HCEC 1CT (cell line): ENCODE measurements around the gene CLASRP.
"Not testable (repeated sequence)": the region's sequence is repeated elsewhere in the genome, so short reads cannot be mapped to it uniquely, and the experiment has no call there.

Experiments used
- DNase-seq: peaks from one replicate; pipeline ENCODE4 v3.0.0-alpha.2; 2017

CLASRP gene, protein sequence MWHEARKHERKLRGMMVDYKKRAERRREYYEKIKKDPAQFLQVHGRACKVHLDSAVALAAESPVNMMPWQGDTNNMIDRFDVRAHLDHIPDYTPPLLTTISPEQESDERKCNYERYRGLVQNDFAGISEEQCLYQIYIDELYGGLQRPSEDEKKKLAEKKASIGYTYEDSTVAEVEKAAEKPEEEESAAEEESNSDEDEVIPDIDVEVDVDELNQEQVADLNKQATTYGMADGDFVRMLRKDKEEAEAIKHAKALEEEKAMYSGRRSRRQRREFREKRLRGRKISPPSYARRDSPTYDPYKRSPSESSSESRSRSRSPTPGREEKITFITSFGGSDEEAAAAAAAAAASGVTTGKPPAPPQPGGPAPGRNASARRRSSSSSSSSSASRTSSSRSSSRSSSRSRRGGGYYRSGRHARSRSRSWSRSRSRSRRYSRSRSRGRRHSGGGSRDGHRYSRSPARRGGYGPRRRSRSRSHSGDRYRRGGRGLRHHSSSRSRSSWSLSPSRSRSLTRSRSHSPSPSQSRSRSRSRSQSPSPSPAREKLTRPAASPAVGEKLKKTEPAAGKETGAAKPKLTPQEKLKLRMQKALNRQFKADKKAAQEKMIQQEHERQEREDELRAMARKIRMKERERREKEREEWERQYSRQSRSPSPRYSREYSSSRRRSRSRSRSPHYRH

GRCh38 chr19:45038931-45039893, at the start of gene CLASRP:
CLASRP (plus strand) TSS chr19:45039045; CDS start chr19:45040213, 1,168 bp downstream.
- DNase-seq = peak; percentile 86

DNA sequence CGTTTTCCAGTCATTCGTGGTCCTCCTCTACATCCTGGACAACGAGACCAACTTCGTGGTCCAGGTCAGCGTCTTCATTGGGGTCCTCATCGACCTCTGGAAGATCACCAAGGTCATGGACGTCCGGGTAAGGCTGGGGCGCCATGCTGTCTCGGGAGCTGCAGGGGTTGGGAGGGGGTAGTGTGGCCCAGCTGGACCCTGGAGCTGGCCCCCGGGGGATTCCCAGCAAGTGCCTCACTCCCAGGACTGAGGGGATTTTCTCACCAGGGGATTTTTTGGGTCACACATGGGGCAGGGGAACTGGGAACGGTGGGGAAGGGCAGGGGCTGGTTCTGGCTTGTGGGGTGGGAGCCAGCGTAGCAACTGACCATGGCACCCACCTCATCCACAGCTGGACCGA, 48.4 kb upstream of the CLASRP start:
- DNase-seq = no peak

DNA sequence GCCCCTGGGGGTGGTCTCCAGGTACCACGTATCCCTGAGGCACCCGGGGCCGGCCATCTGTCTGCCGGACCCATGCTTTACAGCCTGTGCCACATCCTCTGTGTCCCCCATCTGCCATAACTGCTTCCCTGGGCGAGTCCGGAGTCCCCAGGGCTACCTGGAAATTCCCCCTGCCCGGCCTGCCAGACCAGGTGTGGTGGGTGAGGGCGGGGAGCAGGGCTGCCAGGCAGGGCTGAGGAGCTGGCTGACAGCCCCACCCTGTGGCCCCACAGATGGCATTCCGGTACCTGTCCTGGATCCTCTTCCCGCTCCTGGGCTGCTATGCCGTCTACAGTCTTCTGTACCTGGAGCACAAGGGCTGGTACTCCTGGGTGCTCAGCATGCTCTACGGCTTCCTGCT, 47.9 kb upstream of the CLASRP start:
- no peak for DNase-seq

- DNase-seq = no peak
Observed at GRCh38 chr19:44992336-44993163, 46.3 kb upstream of the CLASRP start.

DNA sequence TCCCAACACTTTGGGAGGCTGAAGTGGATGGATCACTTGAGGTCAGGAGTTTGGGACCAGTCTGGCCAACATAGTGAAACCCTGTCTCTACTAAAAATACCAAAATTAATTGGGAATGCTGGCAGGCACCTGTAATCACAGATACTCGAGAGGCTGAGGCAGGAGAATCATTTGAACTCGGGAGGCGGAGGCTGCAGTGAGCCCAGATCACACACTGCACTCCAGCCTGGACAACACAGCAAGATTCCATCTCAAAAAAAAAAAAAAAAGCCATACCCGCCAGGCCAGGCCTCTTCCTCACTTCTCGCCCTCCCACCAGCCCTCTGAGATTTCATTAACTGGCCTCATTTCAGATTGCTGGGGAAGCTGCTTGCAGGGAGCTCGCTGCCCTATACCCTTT, 45.3 kb upstream of the CLASRP start:
- DNase-seq = no peak

- no peak for DNase-seq
Observed at GRCh38 chr19:44993926-44994537, 44.8 kb upstream of the CLASRP start.

DNA sequence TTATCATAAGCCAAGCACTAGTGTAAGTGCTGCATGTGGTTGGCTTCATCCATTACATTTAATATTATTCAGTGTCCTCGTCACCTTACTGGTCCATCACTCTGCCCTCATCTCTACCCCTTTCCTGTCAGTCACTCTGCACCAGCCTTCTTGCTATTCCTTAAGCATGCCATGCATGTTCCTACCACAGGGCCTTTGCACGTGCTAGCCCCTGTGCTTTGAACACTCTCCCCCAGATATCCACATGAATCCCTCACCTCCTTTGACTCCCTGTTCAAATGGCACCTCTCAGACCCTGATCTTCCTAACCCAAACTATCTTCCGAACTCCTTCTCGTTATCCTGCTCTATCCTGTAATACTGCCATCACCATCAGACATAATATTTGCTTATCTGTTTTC, 40.8 kb upstream of the CLASRP start:
- no peak for DNase-seq

- DNase-seq = not testable (repeated sequence)
Observed at GRCh38 chr19:44999131-44999925, 39.5 kb upstream of the CLASRP start.

DNA sequence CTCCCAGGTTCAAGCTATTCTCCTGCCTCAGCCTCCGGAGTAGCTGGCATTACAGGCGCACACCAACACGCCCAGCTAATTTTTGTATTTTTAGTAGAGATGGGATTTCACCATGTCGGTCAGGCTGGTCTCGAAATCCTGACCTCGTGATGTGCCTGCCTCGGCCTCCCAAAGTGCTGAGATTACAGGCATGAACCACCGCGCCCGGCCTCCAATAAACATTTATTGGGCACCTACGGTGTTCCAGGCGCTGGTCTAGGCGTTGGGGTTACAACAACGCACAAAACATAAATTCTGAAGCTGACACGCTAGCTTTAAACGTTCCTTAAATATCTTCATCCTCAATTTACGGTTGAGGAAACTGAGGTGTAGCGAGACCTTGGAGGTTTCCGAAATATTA, 38.2 kb upstream of the CLASRP start:
- DNase-seq = not testable (repeated sequence)

DNA sequence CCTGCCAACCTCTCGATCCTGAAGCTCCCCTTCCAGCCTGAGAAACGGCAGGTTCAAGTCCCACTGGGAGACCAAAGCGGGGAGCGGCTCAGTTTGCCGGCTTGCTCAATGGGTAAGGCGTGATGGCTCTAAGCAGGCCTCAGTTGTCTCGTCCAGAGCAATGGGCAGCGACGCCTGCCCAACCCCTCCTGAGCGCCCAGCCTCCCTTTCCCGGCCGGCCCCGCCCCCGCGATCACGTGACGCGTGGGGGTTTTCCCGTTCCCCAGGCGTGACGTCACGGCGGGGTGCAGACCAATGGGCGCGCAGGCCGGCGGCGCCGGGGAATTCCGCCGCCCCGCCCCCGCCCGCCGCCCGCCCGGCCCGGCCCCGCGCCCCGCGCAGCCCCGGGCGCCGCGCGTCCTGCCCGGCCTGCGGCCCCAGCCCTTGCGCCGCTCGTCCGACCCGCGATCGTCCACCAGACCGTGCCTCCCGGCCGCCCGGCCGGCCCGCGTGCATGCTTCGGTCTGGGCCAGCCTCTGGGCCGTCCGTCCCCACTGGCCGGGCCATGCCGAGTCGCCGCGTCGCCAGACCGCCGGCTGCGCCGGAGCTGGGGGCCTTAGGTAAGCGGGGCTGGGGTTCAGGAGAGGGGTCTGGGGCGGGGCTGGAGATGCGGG, 37.6 kb upstream of the CLASRP start, which contains the start of gene RELB:
Gene RELB (plus strand): TSS at position 378 of the 653 bp plus-strand sequence. CDS start 116 bp downstream, at position 494.
- DNase-seq = peak; percentile 82

DNA sequence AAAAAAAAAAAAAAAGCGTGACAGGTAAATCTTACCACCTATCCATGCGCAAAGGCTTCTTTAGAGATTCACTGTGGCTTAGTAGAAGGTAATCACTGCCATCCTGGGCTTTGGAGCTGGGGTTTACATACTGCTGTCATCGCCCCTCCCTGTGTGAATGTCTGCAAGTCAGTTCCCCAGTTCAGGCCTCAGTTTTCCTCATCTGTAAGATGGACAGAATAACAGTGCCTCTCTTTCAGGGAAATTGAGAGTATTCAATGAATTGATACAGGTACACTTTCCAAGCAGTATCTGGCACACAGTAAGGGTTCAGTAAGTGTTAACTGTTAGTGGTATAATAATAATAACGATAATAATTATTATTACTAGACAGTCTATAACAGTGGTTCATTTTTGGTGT, 35.4 kb upstream of the CLASRP start:
- no peak for DNase-seq

DNA sequence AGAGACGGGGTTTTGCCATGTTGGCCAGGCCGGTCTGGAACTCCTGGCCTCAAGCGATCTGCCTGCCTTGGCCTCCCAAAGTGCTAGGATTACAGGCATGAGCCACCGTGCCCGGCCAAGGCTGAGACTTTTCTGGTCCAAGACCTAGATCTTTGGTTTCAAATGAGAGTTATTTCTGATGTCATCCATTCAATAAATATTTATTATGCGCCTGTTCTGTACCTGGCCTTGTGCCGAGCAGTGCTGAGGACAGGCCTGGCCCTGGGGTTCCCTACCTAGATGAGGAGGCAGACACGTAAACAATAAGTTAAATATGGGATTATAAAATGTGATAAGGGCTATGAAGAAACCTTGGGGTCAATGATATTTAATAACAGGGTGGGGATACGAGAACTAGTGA, 33.1 kb upstream of the CLASRP start:
- no peak for DNase-seq

DNA sequence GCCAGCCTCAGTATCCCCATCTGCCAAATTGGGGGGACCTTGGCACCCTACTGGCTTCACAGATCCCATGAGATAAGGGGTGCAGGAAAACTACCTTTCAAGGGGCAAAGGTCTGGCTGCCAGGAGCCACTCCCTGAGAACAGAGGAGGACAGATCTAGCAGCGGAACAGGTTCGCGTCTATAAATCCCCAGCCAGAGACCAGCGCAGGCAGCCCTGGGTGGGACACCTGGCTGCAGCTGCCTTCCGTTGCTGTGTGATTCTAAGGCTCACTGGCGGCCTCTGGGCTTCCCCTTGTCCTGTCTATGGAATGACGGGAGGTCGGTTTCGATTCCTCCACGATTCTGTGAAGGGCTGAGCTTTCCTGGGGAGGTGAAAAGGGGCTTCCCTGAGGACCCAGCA, 30.3 kb upstream of the CLASRP start:
- no peak for DNase-seq

- DNase-seq = no peak
Observed at GRCh38 chr19:45009625-45010255, 29.1 kb upstream of the CLASRP start.

DNA sequence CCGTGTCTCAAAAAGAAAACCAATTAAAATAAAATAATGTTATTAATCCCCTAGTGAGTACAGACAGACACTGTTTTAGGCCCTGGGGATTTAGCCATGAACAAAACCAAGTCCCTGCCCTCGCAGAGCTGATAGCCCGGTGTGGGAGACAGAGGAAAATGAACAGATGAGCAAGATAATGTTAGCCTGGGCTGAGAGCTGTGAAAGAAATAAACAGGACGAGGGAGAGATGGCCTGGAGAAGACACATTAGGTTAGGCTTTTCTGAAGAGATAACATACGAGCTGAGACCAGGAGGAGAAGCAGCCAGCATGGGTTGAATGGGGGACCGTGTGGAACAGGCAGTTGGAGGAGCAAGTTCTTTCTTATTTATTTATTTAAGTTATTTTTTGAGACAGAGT, 28.5 kb upstream of the CLASRP start:
- DNase-seq = no peak

DNA sequence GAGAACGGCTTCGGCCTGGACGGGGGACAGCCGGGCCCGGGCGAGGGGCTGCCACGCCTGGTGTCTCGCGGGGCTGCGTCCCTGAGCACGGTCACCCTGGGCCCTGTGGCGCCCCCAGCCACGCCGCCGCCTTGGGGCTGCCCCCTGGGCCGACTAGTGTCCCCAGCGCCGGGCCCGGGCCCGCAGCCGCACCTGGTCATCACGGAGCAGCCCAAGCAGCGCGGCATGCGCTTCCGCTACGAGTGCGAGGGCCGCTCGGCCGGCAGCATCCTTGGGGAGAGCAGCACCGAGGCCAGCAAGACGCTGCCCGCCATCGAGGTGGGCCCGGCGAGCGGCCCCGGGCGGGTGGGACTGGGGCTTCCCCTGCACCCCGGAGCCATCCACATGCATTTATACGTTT, 26.9 kb upstream of the CLASRP start:
- DNase-seq = no peak

GRCh38 chr19:45016388-45017314, 22.2 kb upstream of the CLASRP start:
- DNase-seq = peak; percentile 66

GRCh38 chr19:45019187-45019586, 19.7 kb upstream of the CLASRP start:
- no peak for DNase-seq

- DNase-seq = no peak
Observed at GRCh38 chr19:45020071-45020470, 18.8 kb upstream of the CLASRP start.
